GM12873 (cell line): ENCODE data around the gene CDCP1.

Source experiments
- CTCF ChIP-seq: IDR thresholded peaks from 2 replicates; pipeline ENCODE4 v1.5.1; 2012; ENCODE audit warnings: low read depth, mild to moderate bottlenecking, moderate library complexity, low read length, control low read depth; ENCODE audit not compliant: insufficient read depth; ENCODE audit errors: missing control alignments

CDCP1 gene

GRCh38 chr3:45170096-45170495, 23.9 kb upstream of the CDCP1 start:
- TF ChIP-seq CTCF = no peak

- TF ChIP-seq CTCF = no peak
Measured at GRCh38 chr3:45169125-45169904, 23.1 kb upstream of the CDCP1 start.

DNA sequence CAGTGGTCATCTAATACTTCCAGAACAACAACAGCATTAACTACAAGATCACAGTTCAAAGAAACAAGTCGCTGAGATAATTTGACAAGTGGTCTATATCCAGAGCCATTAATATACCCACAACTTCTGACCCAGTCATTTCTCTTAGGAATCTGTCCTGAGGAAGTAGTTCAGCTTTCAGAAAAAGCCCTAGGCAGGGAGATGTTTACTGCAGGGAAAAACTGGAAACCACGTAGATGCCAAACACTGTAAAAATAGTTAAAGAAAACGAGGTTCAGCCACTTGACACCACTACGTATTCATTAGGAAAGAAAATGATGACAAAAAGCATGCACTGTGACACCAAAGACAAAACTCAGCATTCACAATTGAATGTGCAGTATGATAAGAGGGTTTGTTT, 22.3 kb upstream of the CDCP1 start:
- TF ChIP-seq CTCF = no peak

DNA sequence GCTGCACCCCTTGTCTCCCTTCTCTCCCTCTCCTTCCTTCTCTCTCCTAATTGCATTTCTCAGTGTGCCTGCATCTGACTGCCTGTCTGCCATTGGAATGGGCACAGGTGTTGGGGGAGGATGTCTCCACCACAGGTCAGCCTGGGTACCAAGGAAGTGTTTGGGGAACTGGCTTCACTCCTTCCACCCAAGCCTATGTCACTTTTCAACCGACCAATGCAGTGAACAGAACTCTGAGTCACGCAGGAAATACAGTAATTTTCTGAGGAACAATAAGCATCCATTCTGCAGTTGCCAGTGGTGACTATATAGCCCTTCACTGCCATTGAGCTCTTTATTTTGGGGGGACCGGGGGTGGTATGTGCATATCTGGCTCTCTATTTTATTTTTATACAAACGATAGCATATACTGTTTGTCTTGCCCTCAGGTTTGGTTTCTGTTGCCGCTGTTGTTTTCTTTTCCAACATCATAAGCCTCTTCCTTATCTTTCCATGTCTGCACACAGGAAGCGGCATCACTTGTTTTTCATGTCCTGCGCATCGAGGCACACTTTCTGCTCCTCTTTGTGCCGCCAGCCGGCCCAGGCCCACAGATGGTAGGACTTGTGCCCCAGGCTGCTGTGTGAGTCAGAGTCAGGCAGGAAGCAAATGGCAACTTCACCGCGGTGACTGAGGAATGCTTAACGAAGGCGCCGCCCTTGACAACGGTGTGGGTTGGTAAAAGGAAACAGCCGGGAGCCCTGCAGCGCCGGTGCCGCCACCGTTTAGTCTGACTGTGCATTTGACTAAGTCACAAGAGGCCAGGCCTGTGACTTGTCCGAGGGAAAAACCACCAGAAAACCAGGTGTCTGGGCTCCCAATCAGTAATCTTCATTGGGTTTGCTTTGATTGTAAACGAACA, 21.1 kb upstream of the CDCP1 start:
- no peak for TF ChIP-seq CTCF

DNA sequence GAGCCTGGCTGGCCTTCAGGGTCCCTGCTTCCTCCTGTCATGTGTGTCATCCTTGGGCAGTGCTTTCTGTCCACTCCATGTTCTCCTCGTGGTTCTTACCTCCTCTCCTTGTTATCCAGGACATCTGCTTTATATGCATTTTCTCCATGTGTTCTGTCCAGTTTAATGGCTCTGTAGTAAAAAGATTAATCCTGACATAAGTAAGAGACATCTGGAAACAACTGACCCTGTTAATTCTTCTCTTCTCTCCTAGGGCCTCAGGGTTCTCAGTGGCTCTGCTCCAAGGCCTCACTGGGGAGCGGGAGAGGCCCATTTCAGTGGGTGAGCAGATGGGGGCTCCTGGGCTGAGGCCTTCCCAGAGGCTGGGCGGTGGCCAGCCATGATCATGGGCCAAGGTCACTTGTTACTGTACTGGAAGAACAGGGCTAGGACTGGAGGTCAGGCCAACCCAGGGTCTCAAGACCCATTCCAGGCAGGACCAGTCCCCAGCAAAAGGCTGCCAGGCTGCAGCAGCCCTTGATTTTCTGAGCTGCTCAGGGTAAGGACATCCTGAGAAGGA, 20.2 kb upstream of the CDCP1 start:
- TF ChIP-seq CTCF = no peak

DNA sequence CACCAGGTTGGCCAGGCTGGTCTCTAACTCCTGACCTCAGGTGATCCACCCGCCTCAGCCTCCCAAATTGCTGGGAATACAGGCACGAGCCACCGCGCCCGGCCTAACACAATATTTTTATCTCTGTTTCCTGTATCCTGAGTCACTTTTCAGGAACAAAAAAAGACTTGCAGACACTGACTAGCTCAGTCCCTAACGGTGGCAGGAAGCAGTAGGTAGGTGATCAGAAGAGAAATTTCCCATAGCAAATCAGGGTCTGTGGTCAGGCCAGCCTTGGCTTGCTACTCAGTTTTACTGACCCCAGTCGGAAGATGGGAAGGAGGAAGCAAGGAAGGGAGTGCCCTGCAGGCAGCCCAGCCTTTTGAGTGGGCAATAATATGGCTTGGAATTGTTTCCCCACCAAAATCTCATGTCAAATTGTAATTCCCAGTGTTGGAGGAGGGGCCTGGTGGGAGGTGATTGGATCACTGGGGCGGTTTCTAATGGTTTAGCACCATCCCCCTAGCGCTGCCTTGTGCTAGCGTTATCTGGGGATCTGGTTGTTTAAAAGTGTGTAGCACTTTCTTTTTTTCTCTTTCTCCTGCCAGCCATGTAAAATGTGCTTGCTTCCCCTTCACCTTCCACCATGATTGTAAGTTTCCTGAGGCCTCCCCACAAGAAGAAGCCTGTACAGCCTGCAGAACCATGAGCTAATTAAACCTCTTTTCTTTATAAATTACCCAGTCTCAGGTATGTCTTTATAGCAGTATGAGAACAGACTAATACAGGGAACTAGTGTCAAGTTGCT, 19.5 kb upstream of the CDCP1 start:
- no peak for TF ChIP-seq CTCF
